DND-41 (cell line): ENCODE measurements around the gene EEF1AKMT1.

Experiments used
- ATAC-seq: fragments of 200-7000 bp; cut with Tn5 transposase; 3 replicates; pipeline ENCODE4 v1.9.1; 2021; ENCODE audit warnings: low read depth; ENCODE audit not compliant: insufficient read depth
- DNase-seq: peaks from one replicate; pipeline ENCODE4 v3.0.0-alpha.2; 2020
- H2AFZ ChIP-seq: 2 replicates; pipeline ENCODE4 v1.6.0; 2012; ENCODE audit warnings: low read depth, low read length
- H3K27ac ChIP-seq: 2 replicates; pipeline ENCODE4 v1.5.1; 2012; ENCODE audit warnings: low read length, inconsistent platforms
- H3K27me3 ChIP-seq: fragments of 200-600 bp; sonication (generic); 2 replicates; pipeline ENCODE4 v1.6.0; 2012; ENCODE audit warnings: low read length, mild to moderate bottlenecking, inconsistent platforms; ENCODE audit not compliant: insufficient read depth, poor library complexity
- H3K36me3 ChIP-seq: 2 replicates; pipeline ENCODE4 v1.5.1; 2012; ENCODE audit warnings: low read length, inconsistent platforms; ENCODE audit not compliant: insufficient read depth
- H3K4me1 ChIP-seq: 2 replicates; pipeline ENCODE4 v1.5.1; 2012; ENCODE audit warnings: mild to moderate bottlenecking, low read length; ENCODE audit not compliant: insufficient read depth
- H3K4me2 ChIP-seq: 2 replicates; pipeline ENCODE4 v1.6.0; 2012; ENCODE audit warnings: mild to moderate bottlenecking, moderate library complexity, low read length, inconsistent platforms; ENCODE audit not compliant: insufficient read depth
- H3K4me3 ChIP-seq, 2 experiments: fragments of 200-600 bp in 1 of 2; shearing (Covaris generic) in 1 of 2; 2 replicates each; pipeline ENCODE4 v1.5.1; 2012 to 2016; ENCODE audit warnings: inconsistent platforms in 2 of 2, low read length in 2 of 2, mild to moderate bottlenecking in 2 of 2, low read depth in 1 of 2, moderate library complexity in 1 of 2
- H3K79me2 ChIP-seq: 2 replicates; pipeline ENCODE4 v1.6.0; 2012; ENCODE audit warnings: low read length, inconsistent platforms; ENCODE audit not compliant: insufficient read depth
- H3K9ac ChIP-seq: 2 replicates; pipeline ENCODE4 v1.6.0; 2012; ENCODE audit warnings: low read depth, mild to moderate bottlenecking, inconsistent platforms, low read length, moderate library complexity
- H3K9me3 ChIP-seq: 2 replicates; pipeline ENCODE4 v1.5.1; 2012; ENCODE audit warnings: low read length, moderate library complexity, mild to moderate bottlenecking, inconsistent platforms; ENCODE audit not compliant: insufficient read depth, severe bottlenecking
- H4K20me1 ChIP-seq: 2 replicates; pipeline ENCODE4 v1.6.0; 2012; ENCODE audit warnings: low read length; ENCODE audit not compliant: insufficient read depth
- CTCF ChIP-seq: IDR thresholded peaks from 2 replicates; pipeline ENCODE4 v1.5.1; 2012; ENCODE audit warnings: borderline replicate concordance, low read length, moderate library complexity, mild to moderate bottlenecking; ENCODE audit not compliant: poor library complexity, severe bottlenecking; ENCODE audit errors: extremely low read depth
- EZH2 ChIP-seq: IDR thresholded peaks from 3 replicates; pipeline ENCODE4 v1.6.1; 2012; ENCODE audit warnings: borderline replicate concordance, low read depth, mild to moderate bottlenecking, moderate library complexity, low read length, inconsistent platforms; ENCODE audit not compliant: severe bottlenecking

Gene EEF1AKMT1, protein sequence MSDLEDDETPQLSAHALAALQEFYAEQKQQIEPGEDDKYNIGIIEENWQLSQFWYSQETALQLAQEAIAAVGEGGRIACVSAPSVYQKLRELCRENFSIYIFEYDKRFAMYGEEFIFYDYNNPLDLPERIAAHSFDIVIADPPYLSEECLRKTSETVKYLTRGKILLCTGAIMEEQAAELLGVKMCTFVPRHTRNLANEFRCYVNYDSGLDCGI

GRCh38 chr13:20773194-20774080 is at the start of gene EEF1AKMT1:
Gene EEF1AKMT1 (minus strand): TSS chr13:20773961. CDS start chr13:20757598, 16,363 bp downstream.
- peak; percentile 85 for ATAC-seq
- no peaks in the 10 kb centered on the region for H3K27me3 ChIP-seq
- H4K20me1 ChIP-seq: no peaks in the 10 kb centered on the region
- H2AFZ ChIP-seq: peak within 1 kb of the TSS; percentile 98
- peaks cover 31% of the 10 kb centered on the region for H3K79me2 ChIP-seq
- peak within 1 kb of the TSS; percentile 100 for H3K27ac ChIP-seq
- TF ChIP-seq EZH2: no peak
- TF ChIP-seq CTCF: no peak
- DNase-seq: peak; percentile 95
- peak within 1 kb of the TSS; percentile 97 for H3K9ac ChIP-seq
- peaks cover 8% of the 10 kb centered on the region for H3K9me3 ChIP-seq
- H3K4me2 ChIP-seq: peak within 1 kb of the TSS; percentile 79
- peak within 1 kb of the TSS; percentile 83 to 94 for H3K4me3 ChIP-seq
- H3K36me3 ChIP-seq: peaks cover 19% of the 10 kb centered on the region
- H3K4me1 ChIP-seq: peaks cover 26% of the 10 kb centered on the region

DNA sequence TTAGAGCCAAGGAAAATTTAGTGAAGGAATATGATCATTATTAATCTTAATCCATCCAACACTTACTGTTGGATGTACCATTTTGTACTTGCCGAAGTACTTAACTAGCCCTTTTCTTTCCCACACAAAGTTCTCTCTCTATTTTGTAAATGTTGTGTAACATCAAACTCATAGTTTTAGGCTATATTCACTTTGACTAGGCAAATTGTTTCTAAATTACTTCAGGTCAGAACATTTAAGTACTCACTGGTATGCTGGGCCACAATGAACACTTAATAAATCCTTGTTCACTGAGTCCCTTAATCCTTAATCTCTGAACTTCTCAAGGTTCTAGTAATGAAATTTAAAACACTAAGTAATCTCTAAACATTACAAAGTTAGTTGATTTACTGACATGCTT is 49.3 kb upstream of the EEF1AKMT1 start:
- Histone ChIP-seq H3K4me1 (no peaks in the 10 kb centered on the region), H3K27me3 (no peaks in the 10 kb centered on the region), H3K4me2 (no peak overlapping the region), H3K27ac (no peak overlapping the region), H3K9ac (no peak overlapping the region), H4K20me1 (no peaks in the 10 kb centered on the region), H3K79me2 (no peaks in the 10 kb centered on the region; the same call in 1 of the 2 replicates), H3K36me3 (peaks cover 32% of the 10 kb centered on the region), H3K9me3 (no peaks in the 10 kb centered on the region), H2AFZ (no peak overlapping the region), H3K4me3 (no peak overlapping the region)
- no peak for TF ChIP-seq EZH2
- no peak for ATAC-seq
- no peak for DNase-seq

DNA sequence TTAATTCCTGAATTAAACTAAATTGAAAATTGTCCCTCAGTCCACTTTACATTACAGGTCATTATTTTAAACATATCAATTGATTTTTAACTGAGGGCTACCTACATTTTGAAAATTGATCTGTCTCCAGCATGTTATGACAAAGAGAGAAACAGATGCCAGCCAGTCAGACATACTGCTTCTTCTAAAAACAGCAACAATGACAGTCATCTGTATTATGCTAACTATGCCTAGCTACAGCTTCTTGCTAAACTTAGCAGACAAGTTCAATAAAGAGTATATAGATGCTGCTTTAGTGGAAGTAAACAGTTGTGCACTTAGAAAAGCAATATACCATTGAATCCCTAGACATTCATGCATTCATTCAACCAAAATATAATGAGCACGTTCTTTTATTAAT is 48.6 kb upstream of the EEF1AKMT1 start:
- DNase-seq: no peak
- H4K20me1 ChIP-seq: no peaks in the 10 kb centered on the region
- no peaks in the 10 kb centered on the region for H3K27me3 ChIP-seq
- TF ChIP-seq EZH2 (no peak), CTCF (no peak)
- no peak overlapping the region for H3K4me3 ChIP-seq
- no peaks in the 10 kb centered on the region for H3K9me3 ChIP-seq
- no peak overlapping the region for H2AFZ ChIP-seq
- H3K79me2 ChIP-seq: no peaks in the 10 kb centered on the region; the same call in 1 of the 2 replicates
- no peak for ATAC-seq
- no peak overlapping the region for H3K9ac ChIP-seq
- H3K27ac ChIP-seq: no peak overlapping the region
- H3K4me1 ChIP-seq: no peaks in the 10 kb centered on the region
- H3K36me3 ChIP-seq: peaks cover 36% of the 10 kb centered on the region
- H3K4me2 ChIP-seq: no peak overlapping the region

- peaks cover 3% of the 10 kb centered on the region; the same call in 1 of the 2 replicates for H3K79me2 ChIP-seq
- H3K27me3 ChIP-seq: no peaks in the 10 kb centered on the region
- H3K9ac ChIP-seq: no peak overlapping the region
- H3K27ac ChIP-seq: no peak overlapping the region
- H3K4me2 ChIP-seq: no peak overlapping the region
- no peaks in the 10 kb centered on the region for H3K9me3 ChIP-seq
- ATAC-seq: no peak
- no peak for TF ChIP-seq EZH2
- no peak overlapping the region for H3K4me3 ChIP-seq
- no peak for DNase-seq
- peaks cover 48% of the 10 kb centered on the region for H3K36me3 ChIP-seq
- no peaks in the 10 kb centered on the region for H4K20me1 ChIP-seq
- H3K4me1 ChIP-seq: no peaks in the 10 kb centered on the region
- no peak overlapping the region for H2AFZ ChIP-seq
Measured at GRCh38 chr13:20819715-20820114, 46.0 kb upstream of the EEF1AKMT1 start.
